Heart right ventricle (tissue), 16 donors: Measurements from ENCODE around the gene COMMD7. TPM values are rescaled to one million over a fixed set of nuclear protein-coding genes. Genes with fewer than 3 reads are reported as not detected.

Experiments
- ATAC-seq, 8 donors: fragments of 200-7000 bp; cut with Tn5 transposase; one replicate each; pipeline ENCODE4 v1.9.1; 2020; ENCODE audit warnings: mild to moderate bottlenecking in 8 of 8, moderate library complexity in 8 of 8, moderate number of reproducible peaks in 1 of 8
- DNase-seq, 2 donors: peaks; one replicate each; pipeline ENCODE4 v3.0.0-alpha.2; 2020
- H3K27ac ChIP-seq, 10 donors: fragments of 200-600 bp; sonication (generic) in 2 of 10; one replicate each; pipeline versions ENCODE4 v1.5.0 to v1.8.0; 2020 to 2022; ENCODE audit warnings: mild to moderate bottlenecking in 3 of 10
- H3K27me3 ChIP-seq, 7 donors: fragments of 200-600 bp; one replicate each; pipeline ENCODE4 v1.8.0; 2021 to 2022; ENCODE audit warnings: mild to moderate bottlenecking in 2 of 7
- H3K36me3 ChIP-seq, 9 donors: fragments of 200-600 bp; sonication (generic) in 1 of 9; one replicate each; pipeline versions ENCODE4 v1.5.0 to v1.8.0; 2020 to 2022; ENCODE audit warnings: mild to moderate bottlenecking in 2 of 9
- H3K4me1 ChIP-seq, 9 donors: fragments of 200-600 bp; sonication (generic) in 1 of 9; one replicate each; pipeline versions ENCODE4 v1.5.0 to v1.8.0; 2020 to 2022; ENCODE audit warnings: mild to moderate bottlenecking in 4 of 9
- H3K4me3 ChIP-seq, 10 donors: fragments of 200-600 bp; sonication (generic) in 2 of 10; one replicate each; pipeline versions ENCODE4 v1.5.0 to v1.8.0; 2020 to 2022; ENCODE audit warnings: mild to moderate bottlenecking in 7 of 10, moderate library complexity in 2 of 10
- H3K9me3 ChIP-seq, 11 donors: fragments of 200-600 bp in 10 of 11; sonication (generic) in 2 of 11; one replicate each; pipeline versions ENCODE4 v1.5.0 to v1.8.0; 2013 to 2022; ENCODE audit warnings: mild to moderate bottlenecking in 2 of 11, control low read depth in 1 of 11, moderate library complexity in 1 of 11
- CTCF ChIP-seq, 9 donors: fragments of 200-600 bp; sonication (generic) in 2 of 9; IDR thresholded peaks; one replicate each; pipeline versions ENCODE4 v1.5.0 to v1.8.0; 2021 to 2022; ENCODE audit warnings: antibody characterized with exemption in 9 of 9, mild to moderate bottlenecking in 5 of 9, moderate library complexity in 1 of 9
- WGBS, 2 donors: extraction: QIAGEN DNeasy Blood & Tissue Kit; methylation state at CpG; one replicate each; pipeline ENCODE4 v1.1.7; 2013; ENCODE audit warnings: inconsistent platforms in 1 of 2; 5-methylcytosine and 5-hydroxymethylcytosine counted together
- intact Hi-C, 10 donors: fragments of 100-400 bp; cut with DNase I; formaldehyde crosslinking; loops; one replicate each; pipeline versions ENCODE4 v1.11.1 to v1.14.2; 2022
- polyA plus RNA-seq, 2 donors: library from polyadenylated mRNA; stranded (reverse); fragments of 200-250 nt; gene quantifications; one replicate each; pipeline ENCODE4 v1.2.3, GENCODE V29; 2013
- total RNA-seq, 10 donors: library from RNA; stranded (reverse); fragmentation: NEBNext Ultra II Directional in 3 of 10; extraction: Animal tissue kit (Norgen Biotek cat#: 25700) in 3 of 10; gene quantifications; one replicate each; pipeline versions ENCODE4 v1.2.1 to v1.2.4, GENCODE V29; 2021 to 2023
- donor health status: Arrhythmogenic right ventricular cardiomyopathy.
- donor health status: ischemic (EF 13 %, LVEDD 7.1; RV severe dilation, severe dysfunction).
- donor health status: healthy with polysubstance abuse.
- donor health status: DM: no; HTN: yes; CAD: no.
- donor health status: DM: no; HTN: no; CAD: no.
- donor health status: ischemic (EF 25% LVEDD 6.9; RV normal size, moderate dysfunction).
- donor health status: ischemic (EF 25% LVEDD 5.7; RV mildly dilated, moderate dysfunction).
- donor health status: healthy.
- donor health status: DM: yes; HTN: yes; CAD: no.
- donor health status: Ischemic cardiomyopathy.
- donor health status: ischemic (EF 35%, LVEDD 5.7; RV mildly dilated, moderate dysfunction).
- donor health status: nonischemic (EF 11% LVEDD 7.7; RV severe dilation, severe dysfunction).
- donor health status: DM: yes; HTN: yes; CAD: no.
- donor health status: PGD.
- donor health status: ischemic (EF 29% LVEDD 5.4; RV normal size, mild dysfunction).
- donor health status: nonischemic (EF 23%, LVEDD 6.1; RV moderate dilation, normal function).

Gene COMMD7
- total and polyA plus RNA-seq, 12 donors, result 35.7 to 54.6 (median 42.5) TPM

- intact Hi-C loops, result loop anchor here in 9 of 10 donors (1.0 to 10.0 kb wide), 5 partner anchors 102 to 255 kb away; partner anchors contain the start of gene C20orf203 (in 1 of the 9)
- no peaks in the 10 kb centered on the region for H3K9me3 ChIP-seq
- H3K4me1 ChIP-seq, result peaks cover 0 to 17% (median 4%) of the 10 kb centered on the region in 9 donors
- WGBS, 2 donors, result 89 to 91% methylated on average over 8 to 10 of the region's 10 CpGs
- H3K27ac ChIP-seq, result no peak overlapping the region
- no peak overlapping the region for H3K4me3 ChIP-seq
- no peak for DNase-seq
- TF ChIP-seq CTCF (IDR thresholded peaks at IDR 0.05), result no peak
- peaks cover 0 to 7% (median 0%) of the 10 kb centered on the region in 9 donors for H3K36me3 ChIP-seq
- ATAC-seq, result no peak
- H3K27me3 ChIP-seq, result no peaks in the 10 kb centered on the region
These were observed 36.4 kb upstream of the COMMD7 start for GRCh38 chr20:32779500-32780211.

- peaks cover 0 to 17% (median 4%) of the 10 kb centered on the region in 9 donors for H3K4me1 ChIP-seq
- H3K4me3 ChIP-seq, result no peak overlapping the region
- intact Hi-C loops, result loop anchor here in 4 of 10 donors (5.0 to 10.0 kb wide), 2 partner anchors 100 to 253 kb away; no protein-coding TSS in a partner anchor
- 90 to 91% methylated on average over 8 of the region's 8 CpGs for WGBS, 2 donors
- DNase-seq, result no peak
- H3K9me3 ChIP-seq, result no peaks in the 10 kb centered on the region
- H3K27ac ChIP-seq, result no peak overlapping the region
- no peaks in the 10 kb centered on the region for H3K27me3 ChIP-seq
- ATAC-seq, result no peak
- H3K36me3 ChIP-seq, result peaks cover 0 to 5% (median 0%) of the 10 kb centered on the region in 9 donors
- no peak for TF ChIP-seq CTCF (IDR thresholded peaks at IDR 0.05)
These were observed 34.1 kb upstream of the COMMD7 start for GRCh38 chr20:32777177-32777956.

- intact Hi-C loops, result loop anchor here in 4 of 10 donors (5.0 to 10.0 kb wide), 2 partner anchors 98 to 251 kb away; no protein-coding TSS in a partner anchor
- no peaks in the 10 kb centered on the region for H3K9me3 ChIP-seq
- DNase-seq (no peak), ATAC-seq (no peak)
- H3K4me1 ChIP-seq, result peaks cover 0 to 17% (median 4%) of the 10 kb centered on the region in 9 donors
- H3K4me3 ChIP-seq, result no peak overlapping the region
- H3K27ac ChIP-seq, result no peak overlapping the region
- H3K36me3 ChIP-seq, result no peaks in the 10 kb centered on the region
- TF ChIP-seq CTCF (IDR thresholded peaks at IDR 0.05), result no peak
- no peaks in the 10 kb centered on the region for H3K27me3 ChIP-seq
- 91 to 94% methylated on average over 10 of the region's 10 CpGs for WGBS, 2 donors
These were observed 32.2 kb upstream of the COMMD7 start for GRCh38 chr20:32775336-32775991.

GRCh38 chr20:32773855-32774254 lies 30.6 kb upstream of the COMMD7 start:
- Histone ChIP-seq H3K4me1 (peaks cover 0 to 17% (median 4%) of the 10 kb centered on the region in 9 donors), H3K27me3 (no peaks in the 10 kb centered on the region), H3K4me3 (no peak overlapping the region), H3K36me3 (no peaks in the 10 kb centered on the region), H3K27ac (no peak overlapping the region), H3K9me3 (no peaks in the 10 kb centered on the region)
- ATAC-seq, result no peak
- 95% methylated on average over 8 of the region's 8 CpGs for WGBS, 2 donors
- no peak for TF ChIP-seq CTCF (IDR thresholded peaks at IDR 0.05)
- no peak for DNase-seq
- intact Hi-C loops, result loop anchor here in 1 of 10 donors (10.0 kb wide), 1 partner anchor 249 kb away; no protein-coding TSS in a partner anchor
